Measurements from ENCODE around the gene ITGA6. TPM values are rescaled to one million over a fixed set of nuclear protein-coding genes. Genes with fewer than 3 reads are reported as not detected.
A peak's percentile ranks its signal among the peaks of the same experiment; 100 is the strongest.

ITGA6 gene
- total RNA-seq, 1 donor from 2014 or later = 70.4 TPM

- TF ChIP-seq CTCF (IDR thresholded peaks at IDR 0.05) = no peak
- Histone ChIP-seq H3K9me3 (no peaks in the 10 kb centered on the region), H3K4me1 (no peaks in the 10 kb centered on the region), H3K36me3 (peaks cover 67% of the 10 kb centered on the region), H3K27ac (no peak overlapping the region), H3K4me3 (no peak overlapping the region), H3K27me3 (ENCODE audit: low read depth) (no peaks in the 10 kb centered on the region)
- ATAC-seq (no peak), DNase-seq (no peak)
- intact Hi-C loops (cut with DNase I) = no loop called here
These were observed 61.2 kb downstream of the ITGA6 start for GRCh38 chr2:172488556-172488955.

- Histone ChIP-seq H3K4me1 (no peaks in the 10 kb centered on the region), H3K27me3 (ENCODE audit: low read depth) (no peaks in the 10 kb centered on the region), H3K4me3 (no peak overlapping the region), H3K27ac (no peak overlapping the region), H3K9me3 (no peaks in the 10 kb centered on the region), H3K36me3 (peaks cover 65% of the 10 kb centered on the region)
- intact Hi-C loops (cut with DNase I) = no loop called here
- DNase-seq (no peak), ATAC-seq (no peak)
- TF ChIP-seq CTCF (IDR thresholded peaks at IDR 0.05) = no peak
These were observed 62.3 kb downstream of the ITGA6 start for GRCh38 chr2:172489681-172490080.

- intact Hi-C loops (cut with DNase I) = no loop called here
- H3K27me3 ChIP-seq (ENCODE audit: low read depth) = no peaks in the 10 kb centered on the region
- no peak overlapping the region for H3K27ac ChIP-seq
- no peak overlapping the region for H3K4me3 ChIP-seq
- peaks cover 14% of the 10 kb centered on the region for H3K36me3 ChIP-seq
- H3K4me1 ChIP-seq = no peaks in the 10 kb centered on the region
- DNase-seq (no peak), ATAC-seq (peak in 1 of 2 donors; percentile 38)
- no peak for TF ChIP-seq CTCF (IDR thresholded peaks at IDR 0.05)
- no peaks in the 10 kb centered on the region for H3K9me3 ChIP-seq
These were observed 68.8 kb downstream of the ITGA6 start for GRCh38 chr2:172496160-172496608.

GRCh38 chr2:172507199-172507598 lies 79.8 kb downstream of the ITGA6 start:
- DNase-seq (no peak), ATAC-seq (no peak)
- Histone ChIP-seq H3K27me3 (ENCODE audit: low read depth) (no peaks in the 10 kb centered on the region), H3K4me1 (no peaks in the 10 kb centered on the region), H3K9me3 (peaks cover 10% of the 10 kb centered on the region), H3K27ac (no peak overlapping the region), H3K36me3 (peaks cover 21% of the 10 kb centered on the region), H3K4me3 (no peak overlapping the region)
- intact Hi-C loops (cut with DNase I) = no loop called here
- TF ChIP-seq CTCF (IDR thresholded peaks at IDR 0.05) = no peak

- no peak for DNase-seq
- Histone ChIP-seq H3K36me3 (peaks cover 10% of the 10 kb centered on the region), H3K4me3 (no peak overlapping the region), H3K9me3 (peaks cover 19% of the 10 kb centered on the region), H3K27me3 (ENCODE audit: low read depth) (no peaks in the 10 kb centered on the region), H3K27ac (no peak overlapping the region), H3K4me1 (no peaks in the 10 kb centered on the region)
- intact Hi-C loops (cut with DNase I) = no loop called here
- TF ChIP-seq CTCF (IDR thresholded peaks at IDR 0.05) = no peak
- no peak for ATAC-seq
These were observed 82.7 kb downstream of the ITGA6 start for GRCh38 chr2:172510088-172510487.

- no peak for TF ChIP-seq CTCF (IDR thresholded peaks at IDR 0.05)
- H3K27ac ChIP-seq = no peak overlapping the region
- ATAC-seq (no peak), DNase-seq (no peak)
- no peaks in the 10 kb centered on the region for H3K4me1 ChIP-seq
- H3K4me3 ChIP-seq = no peak overlapping the region
- intact Hi-C loops (cut with DNase I) = no loop called here
- H3K27me3 ChIP-seq (ENCODE audit: low read depth) = no peaks in the 10 kb centered on the region
- H3K9me3 ChIP-seq = peaks cover 19% of the 10 kb centered on the region
- H3K36me3 ChIP-seq = peaks cover 7% of the 10 kb centered on the region
These were observed 83.2 kb downstream of the ITGA6 start for GRCh38 chr2:172510548-172510947.
